DOHH2 (cell line): ENCODE measurements around the gene PAPOLA.

Experiments
- H3F3A ChIP-seq: fragments of 200-600 bp; sonication (generic), shearing (Covaris generic); 2 replicates; pipeline ENCODE4 v1.6.0; 2016; ENCODE audit warnings: antibody characterized with exemption, mild to moderate bottlenecking; ENCODE audit not compliant: control insufficient read depth, insufficient read depth
- H3K27ac ChIP-seq: fragments of 200-600 bp; sonication (generic); 2 replicates; pipeline ENCODE4 v1.5.1; 2014; ENCODE audit warnings: low read depth, mild to moderate bottlenecking, low read length, moderate library complexity
- H3K27me3 ChIP-seq: fragments of 200-600 bp; sonication (generic); 2 replicates; pipeline ENCODE4 v1.6.1; 2014; ENCODE audit warnings: mild to moderate bottlenecking, low read length, mixed read lengths; ENCODE audit not compliant: control insufficient read depth
- H3K36me3 ChIP-seq: fragments of 200-600 bp; sonication (generic); 2 replicates; pipeline ENCODE4 v1.6.1; 2014; ENCODE audit warnings: mild to moderate bottlenecking, low read length, moderate library complexity, mixed read lengths; ENCODE audit not compliant: control insufficient read depth
- H3K4me1 ChIP-seq: fragments of 200-600 bp; sonication (generic); 2 replicates; pipeline ENCODE4 v1.6.1; 2014; ENCODE audit warnings: mild to moderate bottlenecking, low read length, mixed read lengths; ENCODE audit not compliant: control insufficient read depth
- H3K4me2 ChIP-seq: fragments of 200-600 bp; sonication (generic); 2 replicates; pipeline ENCODE4 v1.6.0; 2014; ENCODE audit warnings: mild to moderate bottlenecking, low read length, moderate library complexity
- H3K4me3 ChIP-seq: fragments of 200-600 bp; sonication (generic); 2 replicates; pipeline ENCODE4 v1.5.1; 2014; ENCODE audit warnings: mild to moderate bottlenecking, low read length, mixed read lengths
- H3K79me2 ChIP-seq: fragments of 200-600 bp; sonication (generic); 2 replicates; pipeline ENCODE4 v1.6.1; 2014; ENCODE audit warnings: mild to moderate bottlenecking, low read length, mixed read lengths; ENCODE audit not compliant: control insufficient read depth
- H3K9me2 ChIP-seq: fragments of 200-600 bp; sonication (generic); replicated peaks from 2 replicates; pipeline ENCODE4 v1.6.1; 2014; ENCODE audit warnings: mild to moderate bottlenecking, low read length, mixed read lengths; ENCODE audit not compliant: control insufficient read depth
- H3K9me3 ChIP-seq: fragments of 200-600 bp; sonication (generic); 2 replicates; pipeline ENCODE4 v1.6.1; 2014; ENCODE audit warnings: antibody characterized with exemption, low read length, mixed read lengths; ENCODE audit not compliant: control insufficient read depth, insufficient read depth
- H4K20me1 ChIP-seq: fragments of 200-600 bp; sonication (generic); 2 replicates; pipeline ENCODE4 v1.6.0; 2014; ENCODE audit warnings: low read depth, mild to moderate bottlenecking, antibody characterized with exemption, low read length, moderate library complexity; ENCODE audit not compliant: control insufficient read depth, insufficient read depth
- EZH2phosphoT487 ChIP-seq: fragments of 200-600 bp; sonication (generic); IDR thresholded peaks from 2 replicates; pipeline ENCODE4 v1.6.1; 2017; ENCODE audit warnings: borderline replicate concordance, mild to moderate bottlenecking, antibody characterized with exemption, low read length, moderate library complexity, mixed read lengths
- TF ChIP-seq, protein P1 (sequence below): fragments of 200-600 bp; sonication (generic); IDR thresholded peaks from one replicate; pipeline ENCODE4 v1.5.1; 2014; ENCODE audit warnings: antibody characterized with exemption, mild to moderate bottlenecking, low read depth, low read length; ENCODE audit not compliant: poor library complexity, severe bottlenecking

Gene PAPOLA

GRCh38 chr14:96578619-96579018 lies 76.4 kb downstream of the PAPOLA start:
- Histone ChIP-seq H3K27ac (no peak overlapping the region), H3K4me3 (no peak overlapping the region), H3K27me3 (peaks cover 12% of the 10 kb centered on the region), H3K79me2 (no peaks in the 10 kb centered on the region), H4K20me1 (peaks cover 3% of the 10 kb centered on the region; the same call in 1 of the 2 replicates), H3K4me2 (no peak overlapping the region), H3K4me1 (peaks cover 52% of the 10 kb centered on the region), H3K9me2 (no peaks in the 10 kb centered on the region), H3K36me3 (no peaks in the 10 kb centered on the region), H3K9me3 (no peaks in the 10 kb centered on the region), H3F3A (peaks cover 10% of the 10 kb centered on the region; the same call in 1 of the 2 replicates)
- TF ChIP-seq, protein P1, sequence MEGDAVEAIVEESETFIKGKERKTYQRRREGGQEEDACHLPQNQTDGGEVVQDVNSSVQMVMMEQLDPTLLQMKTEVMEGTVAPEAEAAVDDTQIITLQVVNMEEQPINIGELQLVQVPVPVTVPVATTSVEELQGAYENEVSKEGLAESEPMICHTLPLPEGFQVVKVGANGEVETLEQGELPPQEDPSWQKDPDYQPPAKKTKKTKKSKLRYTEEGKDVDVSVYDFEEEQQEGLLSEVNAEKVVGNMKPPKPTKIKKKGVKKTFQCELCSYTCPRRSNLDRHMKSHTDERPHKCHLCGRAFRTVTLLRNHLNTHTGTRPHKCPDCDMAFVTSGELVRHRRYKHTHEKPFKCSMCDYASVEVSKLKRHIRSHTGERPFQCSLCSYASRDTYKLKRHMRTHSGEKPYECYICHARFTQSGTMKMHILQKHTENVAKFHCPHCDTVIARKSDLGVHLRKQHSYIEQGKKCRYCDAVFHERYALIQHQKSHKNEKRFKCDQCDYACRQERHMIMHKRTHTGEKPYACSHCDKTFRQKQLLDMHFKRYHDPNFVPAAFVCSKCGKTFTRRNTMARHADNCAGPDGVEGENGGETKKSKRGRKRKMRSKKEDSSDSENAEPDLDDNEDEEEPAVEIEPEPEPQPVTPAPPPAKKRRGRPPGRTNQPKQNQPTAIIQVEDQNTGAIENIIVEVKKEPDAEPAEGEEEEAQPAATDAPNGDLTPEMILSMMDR: no peak
- TF ChIP-seq EZH2phosphoT487: no peak

GRCh38 chr14:96579358-96579757 lies 77.2 kb downstream of the PAPOLA start:
- TF ChIP-seq, protein P1: no peak
- TF ChIP-seq EZH2phosphoT487: no peak
- Histone ChIP-seq H3K27me3 (peaks cover 19% of the 10 kb centered on the region), H3K4me3 (no peak overlapping the region), H3K27ac (no peak overlapping the region), H4K20me1 (peaks cover 3% of the 10 kb centered on the region; the same call in 1 of the 2 replicates), H3K4me2 (no peak overlapping the region), H3K79me2 (no peaks in the 10 kb centered on the region), H3K4me1 (peaks cover 52% of the 10 kb centered on the region), H3F3A (peaks cover 10% of the 10 kb centered on the region; the same call in 1 of the 2 replicates), H3K36me3 (no peaks in the 10 kb centered on the region), H3K9me2 (no peaks in the 10 kb centered on the region), H3K9me3 (no peaks in the 10 kb centered on the region)

DNA sequence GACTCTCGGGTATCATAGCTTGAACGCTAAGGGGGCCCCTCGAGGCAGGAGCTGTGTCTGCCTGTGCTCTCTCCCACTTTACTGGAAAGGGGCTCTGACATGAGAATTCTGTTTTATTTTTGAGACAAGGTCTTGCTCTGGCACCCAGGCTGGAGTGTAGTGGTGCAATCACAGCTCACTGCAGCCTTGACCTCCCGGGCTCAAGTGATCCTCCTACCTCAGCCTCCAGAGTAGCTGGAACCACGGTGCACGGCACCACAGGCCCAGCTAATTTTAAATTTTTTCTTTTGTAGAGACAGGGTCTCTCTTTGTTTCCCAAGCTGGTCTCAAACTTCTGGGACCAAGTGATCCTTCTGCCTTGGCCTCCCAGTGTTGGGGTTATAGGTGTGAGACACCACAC lies 77.7 kb downstream of the PAPOLA start:
- TF ChIP-seq EZH2phosphoT487: no peak
- TF ChIP-seq, protein P1: no peak
- peaks cover 50% of the 10 kb centered on the region for H3K4me1 ChIP-seq
- peaks cover 3% of the 10 kb centered on the region; the same call in 1 of the 2 replicates for H4K20me1 ChIP-seq
- H3K4me2 ChIP-seq: no peak overlapping the region
- no peaks in the 10 kb centered on the region for H3K79me2 ChIP-seq
- no peaks in the 10 kb centered on the region for H3K9me3 ChIP-seq
- H3K27me3 ChIP-seq: peaks cover 24% of the 10 kb centered on the region
- no peak overlapping the region for H3K4me3 ChIP-seq
- H3K36me3 ChIP-seq: no peaks in the 10 kb centered on the region
- H3K9me2 ChIP-seq: no peaks in the 10 kb centered on the region
- H3K27ac ChIP-seq: no peak overlapping the region
- peaks cover 10% of the 10 kb centered on the region; the same call in 1 of the 2 replicates for H3F3A ChIP-seq
